Mononuclear cell (primary cell): ENCODE measurements around the gene MRPL20. TPM values are rescaled to one million over a fixed set of nuclear protein-coding genes. Genes with fewer than 3 reads are reported as not detected.
"Not testable (repeated sequence)": the region's sequence is repeated elsewhere in the genome, so short reads cannot be mapped to it uniquely, and the experiment has no call there.

Experiments used
- H3K27me3 ChIP-seq: 2 replicates; pipeline ENCODE4 v1.6.0; 2011; ENCODE audit warnings: low read length, control low read depth; ENCODE audit not compliant: insufficient read depth
- H3K4me1 ChIP-seq: 2 replicates; pipeline ENCODE4 v1.5.1; 2011; ENCODE audit warnings: mild to moderate bottlenecking, low read length, control low read depth; ENCODE audit not compliant: insufficient read depth
- H3K4me3 ChIP-seq: 2 replicates; pipeline ENCODE4 v1.5.1; 2011; ENCODE audit warnings: mild to moderate bottlenecking, low read length, moderate library complexity
- H3K9me3 ChIP-seq: 2 replicates; pipeline ENCODE4 v1.5.1; 2011; ENCODE audit warnings: low read depth, mild to moderate bottlenecking, control low read depth, low read length
- total RNA-seq: library from RNA; depleted of rRNA; stranded (reverse); fragments of >200 nt; gene quantifications from one replicate; pipeline ENCODE4 v1.2.3, GENCODE V29; 2012

MRPL20 gene
- total RNA-seq, 1 donor, result 39.5 TPM

- Histone ChIP-seq H3K4me1 (peaks cover 19% of the 10 kb centered on the region), H3K4me3 (no peak overlapping the region), H3K27me3 (no peaks in the 10 kb centered on the region), H3K9me3 (no peaks in the 10 kb centered on the region)
Observed at GRCh38 chr1:1394116-1394515, 13.0 kb downstream of the MRPL20 start.

GRCh38 chr1:1393428-1393827 is 13.7 kb downstream of the MRPL20 start:
- H3K27me3 ChIP-seq, result no peaks in the 10 kb centered on the region

GRCh38 chr1:1393014-1393413 is 14.1 kb downstream of the MRPL20 start:
- peaks cover 13% of the 10 kb centered on the region for H3K4me1 ChIP-seq
- H3K9me3 ChIP-seq, result no peaks in the 10 kb centered on the region
- no peaks in the 10 kb centered on the region for H3K27me3 ChIP-seq
- H3K4me3 ChIP-seq, result no peak overlapping the region

More at GRCh38 chr1:1393428-1393827, 13.7 kb downstream of the MRPL20 start:
- Histone ChIP-seq H3K9me3 (no peaks in the 10 kb centered on the region), H3K4me3 (no peak overlapping the region), H3K4me1 (peaks cover 17% of the 10 kb centered on the region)

GRCh38 chr1:1391225-1391624 is 15.9 kb downstream of the MRPL20 start:
- Histone ChIP-seq H3K27me3 (no peaks in the 10 kb centered on the region), H3K4me3 (no peak overlapping the region), H3K4me1 (no peaks in the 10 kb centered on the region), H3K9me3 (no peaks in the 10 kb centered on the region)

GRCh38 chr1:1390675-1391074 is 16.4 kb downstream of the MRPL20 start:
- no peaks in the 10 kb centered on the region for H3K27me3 ChIP-seq
- no peaks in the 10 kb centered on the region for H3K9me3 ChIP-seq
- no peak overlapping the region for H3K4me3 ChIP-seq
- H3K4me1 ChIP-seq, result no peaks in the 10 kb centered on the region

- H3K4me3 ChIP-seq, result no peak overlapping the region
- H3K27me3 ChIP-seq, result no peaks in the 10 kb centered on the region
- no peaks in the 10 kb centered on the region for H3K4me1 ChIP-seq
- H3K9me3 ChIP-seq, result no peaks in the 10 kb centered on the region
Observed at GRCh38 chr1:1388078-1388472, 19.0 kb downstream of the MRPL20 start.

- H3K4me3 ChIP-seq, result no peak overlapping the region
- no peaks in the 10 kb centered on the region for H3K27me3 ChIP-seq
- H3K9me3 ChIP-seq, result no peaks in the 10 kb centered on the region
- no peaks in the 10 kb centered on the region for H3K4me1 ChIP-seq
Observed at GRCh38 chr1:1387098-1388077, 19.7 kb downstream of the MRPL20 start.

- Histone ChIP-seq H3K27me3 (no peaks in the 10 kb centered on the region), H3K4me3 (no peak overlapping the region), H3K4me1 (no peaks in the 10 kb centered on the region), H3K9me3 (no peaks in the 10 kb centered on the region)
Observed at GRCh38 chr1:1385931-1386330, 21.2 kb downstream of the MRPL20 start.

GRCh38 chr1:1385339-1385738 is 21.8 kb downstream of the MRPL20 start:
- H3K27me3 ChIP-seq, H3K4me3 ChIP-seq, H3K4me1 ChIP-seq, H3K9me3 ChIP-seq: not testable (repeated sequence)

- H3K4me3 ChIP-seq, result no peak overlapping the region
- H3K9me3 ChIP-seq, result no peaks in the 10 kb centered on the region
- peaks cover 1% of the 10 kb centered on the region for H3K4me1 ChIP-seq
- no peaks in the 10 kb centered on the region for H3K27me3 ChIP-seq
Observed at GRCh38 chr1:1381294-1381693, 25.8 kb downstream of the MRPL20 start.

GRCh38 chr1:1380860-1381259 is 26.2 kb downstream of the MRPL20 start:
- Histone ChIP-seq H3K4me1 (peaks cover 6% of the 10 kb centered on the region), H3K9me3 (no peaks in the 10 kb centered on the region), H3K4me3 (no peak overlapping the region), H3K27me3 (no peaks in the 10 kb centered on the region)

- H3K4me3 ChIP-seq, result no peak overlapping the region
- H3K27me3 ChIP-seq, result no peaks in the 10 kb centered on the region
- H3K4me1 ChIP-seq, result peaks cover 25% of the 10 kb centered on the region
- no peaks in the 10 kb centered on the region for H3K9me3 ChIP-seq
Observed at GRCh38 chr1:1377540-1378205, 29.4 kb downstream of the MRPL20 start.

GRCh38 chr1:1376551-1377226 is 30.4 kb downstream of the MRPL20 start:
- H3K9me3 ChIP-seq, result no peaks in the 10 kb centered on the region
- H3K27me3 ChIP-seq, result no peaks in the 10 kb centered on the region
- H3K4me1 ChIP-seq, result peaks cover 33% of the 10 kb centered on the region
- no peak overlapping the region for H3K4me3 ChIP-seq

- Histone ChIP-seq H3K27me3 (no peaks in the 10 kb centered on the region), H3K9me3 (no peaks in the 10 kb centered on the region), H3K4me1 (peaks cover 46% of the 10 kb centered on the region), H3K4me3 (peak within 1 kb of the TSS; percentile 88)
Observed at GRCh38 chr1:1374929-1375662, 32.0 kb downstream of the MRPL20 start, which contains the start of gene AURKAIP1. Gene AURKAIP1 (minus strand): TSS chr1:1375207. CDS start chr1:1374756, 451 bp downstream.
